MCF 10A (cell line): Measurements from ENCODE around the gene NAA80. TPM values are rescaled to one million over a fixed set of nuclear protein-coding genes. Genes with fewer than 3 reads are reported as not detected.

ENCODE experiments used
- BruUV-seq: library from RNA; stranded (reverse); fragments of 400-500 nt; replicated peaks from 2 replicates; lab custom pipeline; 2021; lab: Mats Ljungman, UMichigan
- CTCF ChIA-PET: fragments of 300-600 bp; sonication (Branson Sonifier 250); formaldehyde crosslinking; extraction: SDS; loops from one replicate; lab custom pipeline; 2021; ENCODE audit warnings: antibody characterized with exemption, inconsistent platforms; lab: Yijun Ruan, JAX
- POLR2A ChIA-PET: fragments of 300-600, 350-650 bp; sonication (Branson Sonifier 250); formaldehyde crosslinking; extraction: SDS; loops from one replicate; lab custom pipeline; 2020; ENCODE audit warnings: antibody characterized with exemption, inconsistent platforms; lab: Yijun Ruan, JAX
- DNase-seq: peaks from one replicate; pipeline ENCODE4 v3.0.0-alpha.2; 2018; ENCODE audit not compliant: unreplicated experiment
- H3K27ac Mint-ChIP-seq: one replicate; pipeline ENCODE4 v1.8.0; 2022; ENCODE audit warnings: mild to moderate bottlenecking, low read depth, mixed read lengths; ENCODE audit not compliant: unreplicated experiment
- H3K27me3 Mint-ChIP-seq: one replicate; pipeline ENCODE4 v1.8.0; 2022; ENCODE audit warnings: mixed read lengths; ENCODE audit not compliant: insufficient read depth, unreplicated experiment
- H3K36me3 Mint-ChIP-seq: one replicate; pipeline ENCODE4 v1.8.0; 2022; ENCODE audit warnings: mild to moderate bottlenecking, moderate library complexity, mixed read lengths; ENCODE audit not compliant: insufficient read depth, unreplicated experiment
- H3K4me1 Mint-ChIP-seq: one replicate; pipeline ENCODE4 v1.8.0; 2022; ENCODE audit warnings: mixed read lengths; ENCODE audit not compliant: insufficient read depth, unreplicated experiment
- H3K4me3 Mint-ChIP-seq: one replicate; pipeline ENCODE4 v1.8.0; 2022; ENCODE audit warnings: mild to moderate bottlenecking, moderate library complexity, mixed read lengths; ENCODE audit not compliant: unreplicated experiment
- H3K9me3 Mint-ChIP-seq: one replicate; pipeline ENCODE4 v1.8.0; 2022; ENCODE audit warnings: mixed read lengths; ENCODE audit not compliant: unreplicated experiment
- intact Hi-C: fragments of 100-400 bp; cut with micrococcal nuclease; formaldehyde crosslinking; loops from 2 replicates; pipeline ENCODE4 v1.14.1; 2022
- total RNA-seq: library from RNA; stranded (reverse); gene quantifications from 2 replicates; pipeline ENCODE4 v1.2.3, GENCODE V29; 2022
- TF ChIP-seq, protein P1 (sequence below): fragments of 200-600 bp; IDR thresholded peaks from one replicate; pipeline ENCODE4 v1.8.0; 2022; ENCODE audit warnings: antibody characterized with exemption, mild to moderate bottlenecking; ENCODE audit not compliant: unreplicated experiment

The NAA80 gene
- total RNA-seq, 1 experiment from 2014 or later = 12.4 TPM

DNA sequence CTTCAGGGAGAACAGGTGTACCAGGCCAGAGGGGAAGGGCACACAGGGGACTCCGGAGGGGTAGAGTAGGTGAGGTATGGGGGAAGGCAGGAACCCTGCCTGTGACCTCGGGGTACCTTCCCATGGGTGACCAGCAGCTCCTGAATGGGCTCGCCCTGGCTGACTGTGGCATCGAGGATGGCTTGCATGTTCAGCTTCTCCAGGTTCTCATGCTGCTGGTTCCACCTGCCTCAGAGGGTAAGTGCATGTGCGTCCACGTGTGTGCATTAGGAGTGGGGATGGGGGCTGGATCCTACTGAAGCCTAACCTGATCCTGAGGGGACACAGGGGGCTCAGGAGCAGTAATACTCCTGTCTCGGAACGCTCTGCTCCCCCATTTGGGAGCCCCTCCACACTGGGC, 45.8 kb upstream of the NAA80 start:
- no TSS peak for BruUV-seq
- H3K27ac Mint-ChIP-seq = no peak overlapping the region
- H3K27me3 Mint-ChIP-seq = no peaks in the 10 kb centered on the region
- H3K9me3 Mint-ChIP-seq = no peaks in the 10 kb centered on the region
- peaks cover 12% of the 10 kb centered on the region for H3K4me1 Mint-ChIP-seq
- H3K36me3 Mint-ChIP-seq = peaks cover 16% of the 10 kb centered on the region
- peak overlapping the region; percentile 40 for H3K4me3 Mint-ChIP-seq
- intact Hi-C loops = loop anchor here (5.0 kb wide), 2 partner anchors 82 to 267 kb away; partner anchors contain the start of gene CISH
- ChIA-PET CTCF (interaction anchor here (0.6 to 1.7 kb wide), 7 partner anchors 9 to 1800 kb away, joined by 3 to 9 read pairs (median 4); no protein-coding TSS in a partner anchor), POLR2A (interaction anchor here (0.9 to 1.7 kb wide), 2 partner anchors 8 to 45 kb away, joined by 3 to 7 read pairs; no protein-coding TSS in a partner anchor)
- TF ChIP-seq, protein P1, sequence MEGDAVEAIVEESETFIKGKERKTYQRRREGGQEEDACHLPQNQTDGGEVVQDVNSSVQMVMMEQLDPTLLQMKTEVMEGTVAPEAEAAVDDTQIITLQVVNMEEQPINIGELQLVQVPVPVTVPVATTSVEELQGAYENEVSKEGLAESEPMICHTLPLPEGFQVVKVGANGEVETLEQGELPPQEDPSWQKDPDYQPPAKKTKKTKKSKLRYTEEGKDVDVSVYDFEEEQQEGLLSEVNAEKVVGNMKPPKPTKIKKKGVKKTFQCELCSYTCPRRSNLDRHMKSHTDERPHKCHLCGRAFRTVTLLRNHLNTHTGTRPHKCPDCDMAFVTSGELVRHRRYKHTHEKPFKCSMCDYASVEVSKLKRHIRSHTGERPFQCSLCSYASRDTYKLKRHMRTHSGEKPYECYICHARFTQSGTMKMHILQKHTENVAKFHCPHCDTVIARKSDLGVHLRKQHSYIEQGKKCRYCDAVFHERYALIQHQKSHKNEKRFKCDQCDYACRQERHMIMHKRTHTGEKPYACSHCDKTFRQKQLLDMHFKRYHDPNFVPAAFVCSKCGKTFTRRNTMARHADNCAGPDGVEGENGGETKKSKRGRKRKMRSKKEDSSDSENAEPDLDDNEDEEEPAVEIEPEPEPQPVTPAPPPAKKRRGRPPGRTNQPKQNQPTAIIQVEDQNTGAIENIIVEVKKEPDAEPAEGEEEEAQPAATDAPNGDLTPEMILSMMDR = no peak
- DNase-seq = no peak

- peaks cover 18% of the 10 kb centered on the region for H3K4me1 Mint-ChIP-seq
- H3K9me3 Mint-ChIP-seq = no peaks in the 10 kb centered on the region
- TF ChIP-seq, protein P1 = no peak
- no TSS peak for BruUV-seq
- CTCF ChIA-PET = interaction anchor here (0.6 to 1.4 kb wide), 6 partner anchors 8 to 208 kb away, joined by 3 to 8 read pairs (median 3); partner anchors contain the start of genes CYB561D2 and NPRL2
- intact Hi-C loops = no loop called here
- H3K4me3 Mint-ChIP-seq = no peak overlapping the region
- no peaks in the 10 kb centered on the region for H3K27me3 Mint-ChIP-seq
- POLR2A ChIA-PET = interaction anchor here (1.4 kb wide), 1 partner anchor 226 kb away, joined by 3 read pairs; the partner anchor contains the start of gene HEMK1
- DNase-seq = no peak
- H3K36me3 Mint-ChIP-seq = peaks cover 6% of the 10 kb centered on the region
- no peak overlapping the region for H3K27ac Mint-ChIP-seq
These were observed 43.8 kb upstream of the NAA80 start for GRCh38 chr3:50342813-50343633.

- no TSS peak for BruUV-seq
- Mint-ChIP-seq H3K9me3 (no peaks in the 10 kb centered on the region), H3K36me3 (no peaks in the 10 kb centered on the region), H3K27me3 (no peaks in the 10 kb centered on the region), H3K4me1 (peaks cover 18% of the 10 kb centered on the region), H3K27ac (no peak overlapping the region), H3K4me3 (no peak overlapping the region)
- intact Hi-C loops = no loop called here
- TF ChIP-seq, protein P1 = no peak
- CTCF ChIA-PET = interaction anchor here (0.7 kb wide), 1 partner anchor 45 kb away, joined by 3 read pairs; no protein-coding TSS in a partner anchor
- POLR2A ChIA-PET = interaction anchor here (0.6 to 0.7 kb wide), 2 partner anchors 8 to 1156 kb away, joined by 3 read pairs; partner anchors contain the start of genes CYB561D2 and NPRL2
- no peak for DNase-seq
These were observed 42.9 kb upstream of the NAA80 start for GRCh38 chr3:50341996-50342650.

DNA sequence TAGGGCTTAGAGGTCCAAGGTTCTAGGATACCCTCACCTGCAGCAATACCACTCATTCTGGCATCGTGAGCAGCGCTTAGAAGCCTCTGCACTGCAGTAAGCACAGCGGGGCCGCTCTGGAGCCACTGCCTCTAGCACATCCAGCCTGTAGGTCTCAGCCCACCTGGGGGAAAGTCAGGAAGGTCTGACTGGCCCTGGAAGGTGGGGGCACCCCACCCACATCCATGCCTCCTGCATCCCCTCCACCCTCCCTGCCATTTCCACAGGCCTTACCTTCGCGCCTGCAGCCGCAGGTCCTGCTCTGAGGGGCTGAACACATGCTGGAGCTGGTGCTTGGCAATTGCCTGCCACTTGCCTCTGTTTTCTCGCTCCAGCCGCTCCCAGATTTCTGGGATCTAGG, 42.3 kb upstream of the NAA80 start:
- no peak for DNase-seq
- H3K9me3 Mint-ChIP-seq = no peaks in the 10 kb centered on the region
- H3K27ac Mint-ChIP-seq = no peak overlapping the region
- H3K4me3 Mint-ChIP-seq = no peak overlapping the region
- H3K4me1 Mint-ChIP-seq = peaks cover 17% of the 10 kb centered on the region
- H3K27me3 Mint-ChIP-seq = no peaks in the 10 kb centered on the region
- ChIA-PET CTCF (no interaction called here), POLR2A (interaction anchor here (0.7 kb wide), 1 partner anchor 9 kb away, joined by 3 read pairs; the partner anchor contains the start of genes CYB561D2 and NPRL2)
- TF ChIP-seq, protein P1 = no peak
- BruUV-seq = no TSS peak
- intact Hi-C loops = no loop called here
- H3K36me3 Mint-ChIP-seq = no peaks in the 10 kb centered on the region
